Retina (tissue), 1 donor: ENCODE measurements around the gene TP63.

Experiments used
- DNase-seq: peaks from one replicate; pipeline ENCODE4 v3.0.0-alpha.2; 2016

Gene TP63

GRCh38 chr3:189685860-189686259 is 54.7 kb downstream of the TP63 start:
- DNase-seq = no peak

GRCh38 chr3:189687475-189687874 is 56.3 kb downstream of the TP63 start:
- DNase-seq = no peak

GRCh38 chr3:189688262-189688661 is 57.1 kb downstream of the TP63 start:
- DNase-seq = no peak

- DNase-seq = no peak
Measured at GRCh38 chr3:189689625-189690024, 58.4 kb downstream of the TP63 start.

- no peak for DNase-seq
Measured at GRCh38 chr3:189690237-189690636, 59.0 kb downstream of the TP63 start.

GRCh38 chr3:189690672-189691071 is 59.5 kb downstream of the TP63 start:
- no peak for DNase-seq

- DNase-seq = no peak
Measured at GRCh38 chr3:189695400-189695799, 64.2 kb downstream of the TP63 start.

- DNase-seq = no peak
Measured at GRCh38 chr3:189698811-189699210, 67.6 kb downstream of the TP63 start.

- no peak for DNase-seq
Measured at GRCh38 chr3:189699885-189700284, 68.7 kb downstream of the TP63 start.

- DNase-seq = no peak
Measured at GRCh38 chr3:189702066-189702646, 71.0 kb downstream of the TP63 start.

- no peak for DNase-seq
Measured at GRCh38 chr3:189703865-189704264, 72.7 kb downstream of the TP63 start.

- no peak for DNase-seq
Measured at GRCh38 chr3:189708375-189708774, 77.2 kb downstream of the TP63 start.

- no peak for DNase-seq
Measured at GRCh38 chr3:189710620-189711402, 79.6 kb downstream of the TP63 start.

- DNase-seq = no peak
Measured at GRCh38 chr3:189712906-189713483, 81.8 kb downstream of the TP63 start.

- DNase-seq = no peak
Measured at GRCh38 chr3:189714991-189715961, 84.1 kb downstream of the TP63 start.

- no peak for DNase-seq
Measured at GRCh38 chr3:189718215-189718614, 87.0 kb downstream of the TP63 start.

- no peak for DNase-seq
Measured at GRCh38 chr3:189720736-189721417, 89.7 kb downstream of the TP63 start.

GRCh38 chr3:189721873-189722665 is 90.9 kb downstream of the TP63 start:
- DNase-seq = no peak

GRCh38 chr3:189724356-189724755 is 93.2 kb downstream of the TP63 start:
- DNase-seq = no peak

- no peak for DNase-seq
Measured at GRCh38 chr3:189726277-189726676, 95.1 kb downstream of the TP63 start.

- DNase-seq = no peak
Measured at GRCh38 chr3:189727158-189727557, 96.0 kb downstream of the TP63 start.

- no peak for DNase-seq
Measured at GRCh38 chr3:189727898-189728297, 96.7 kb downstream of the TP63 start.
